K562 (cell line): ENCODE results near the gene VIM. TPM values are rescaled to one million over a fixed set of nuclear protein-coding genes. Genes with fewer than 3 reads are reported as not detected.

Experiments
- BRF1 ChIP-seq: IDR thresholded peaks from 3 replicates; pipeline ENCODE4 v1.6.1; 2011; ENCODE audit warnings: borderline replicate concordance, mild to moderate bottlenecking; ENCODE audit not compliant: insufficient read length; ENCODE audit errors: extremely low read depth
- CTCFL ChIP-seq: IDR thresholded peaks from 2 replicates; pipeline ENCODE4 v1.6.1; 2011; ENCODE audit warnings: borderline replicate concordance, low read depth, mild to moderate bottlenecking, moderate library complexity, low read length; ENCODE audit not compliant: insufficient read depth, poor library complexity, severe bottlenecking
- DMBX1 ChIP-seq: fragments of 250-450 bp; sonication (Bioruptor Pico); IDR thresholded peaks from 2 replicates; pipeline ENCODE4 v1.8.0; 2022; ENCODE audit warnings: inconsistent platforms, mild to moderate bottlenecking, moderate library complexity, borderline replicate concordance
- ESRRA ChIP-seq: fragments of 450-650 bp; IDR thresholded peaks from 2 replicates; pipeline ENCODE4 v1.6.1; 2014; ENCODE audit warnings: low read depth, mild to moderate bottlenecking, moderate library complexity, borderline replicate concordance
- EZH2 ChIP-seq: IDR thresholded peaks from 2 replicates; pipeline ENCODE4 v1.6.1; 2012; ENCODE audit warnings: low read depth, mild to moderate bottlenecking, inconsistent platforms, low read length, borderline replicate concordance
- MAX ChIP-seq: sonication (generic); formaldehyde crosslinking; IDR thresholded peaks from 2 replicates; pipeline ENCODE4 v1.9.0; 2022; ENCODE audit warnings: mild to moderate bottlenecking, missing genetic modification reagents
- MBD2 ChIP-seq: sonication (generic); IDR thresholded peaks from 2 replicates; pipeline ENCODE4 v1.6.1; 2016; ENCODE audit warnings: low read depth, borderline replicate concordance
- MCM2 ChIP-seq: fragments of 450-650 bp; IDR thresholded peaks from 2 replicates; pipeline ENCODE4 v1.6.1; 2017; ENCODE audit warnings: low read depth, mild to moderate bottlenecking
- MECOM ChIP-seq: fragments of 250-450 bp; sonication (Bioruptor Pico); IDR thresholded peaks from 2 replicates; pipeline ENCODE4 v1.8.0; 2022; ENCODE audit warnings: inconsistent platforms
- NCOA4 ChIP-seq: fragments of 450-650 bp; IDR thresholded peaks from 2 replicates; pipeline ENCODE4 v1.6.1; 2018; ENCODE audit warnings: mild to moderate bottlenecking; ENCODE audit not compliant: partially characterized antibody
- NR2C1 ChIP-seq, 2 experiments: fragments of 450-650 bp; IDR thresholded peaks; 2 replicates each; pipeline ENCODE4 v1.6.1; 2017; ENCODE audit warnings: mild to moderate bottlenecking in 2 of 2, antibody characterized with exemption in 1 of 2, inconsistent platforms in 1 of 2, missing compliant biosample characterization in 1 of 2, missing genetic modification characterization in 1 of 2
- RFX7 ChIP-seq: fragments of 250-450 bp; sonication (Bioruptor Pico); IDR thresholded peaks from 2 replicates; pipeline ENCODE4 v1.5.1; 2021; ENCODE audit warnings: mild to moderate bottlenecking
- SRSF1 ChIP-seq: fragments of 200-400 bp; formaldehyde crosslinking; IDR thresholded peaks from 2 replicates; pipeline ENCODE4 v1.6.1; 2017; ENCODE audit warnings: mild to moderate bottlenecking, low read depth, low read length, moderate library complexity
- TEAD2 ChIP-seq: fragments of 450-650 bp; IDR thresholded peaks from 2 replicates; pipeline ENCODE4 v1.6.1; 2016; ENCODE audit warnings: missing genetic modification characterization, control low read depth, missing compliant biosample characterization
- TRIM24 ChIP-seq, 2 experiments: fragments of 450-650 bp; IDR thresholded peaks; 2 replicates each; pipeline ENCODE4 v1.6.1; 2016
- VEZF1 ChIP-seq: fragments of 200-800 bp; sonication (Bioruptor generic); IDR thresholded peaks from 2 replicates; pipeline ENCODE4 v1.6.1; 2017; ENCODE audit warnings: missing genetic modification characterization, missing compliant biosample characterization
- XRCC4 ChIP-seq: IDR thresholded peaks from one replicate; pipeline ENCODE4 v1.6.1; 2011; ENCODE audit not compliant: insufficient read depth, insufficient read length; ENCODE audit errors: extremely low read depth
- ZBTB11 ChIP-seq, 3 experiments: fragments of 200-800 bp in 1 of 3; fragments of 250-450 bp in 1 of 3; fragments of 450-650 bp in 1 of 3; sonication (Bioruptor Pico) in 1 of 3; sonication (Bioruptor generic) in 1 of 3; formaldehyde crosslinking in 1 of 3; IDR thresholded peaks; 2 replicates each; pipeline versions ENCODE4 v1.6.1 to v1.8.0; 2016 to 2022; ENCODE audit warnings: mild to moderate bottlenecking in 2 of 3, missing genetic modification characterization in 2 of 3, missing compliant biosample characterization in 1 of 3, moderate library complexity in 1 of 3
- ZBTB7A ChIP-seq: IDR thresholded peaks from 2 replicates; pipeline ENCODE4 v1.6.1; 2011; ENCODE audit warnings: low read depth, mild to moderate bottlenecking, low read length, moderate library complexity, borderline replicate concordance; ENCODE audit not compliant: control insufficient read depth
- ZNF239 ChIP-seq: fragments of 250-450 bp; sonication (Bioruptor Pico); IDR thresholded peaks from 2 replicates; pipeline ENCODE4 v1.4.0; 2020; ENCODE audit warnings: mild to moderate bottlenecking
- polyA plus RNA-seq, 8 experiments: library from polyadenylated mRNA; depleted of rRNA in 4 of 8; stranded (reverse) in 5 of 8; unstranded in 3 of 8; fragments of >200 nt; fragmentation: Nextera tagmentation in 2 of 8; fragmentation: Illumina TruSeq in 1 of 8; extraction: Ambion mirVana in 2 of 8; extraction: Trizol in 1 of 8; gene quantifications; 2 replicates each; pipeline versions ENCODE4 v1.2.1 to v1.2.3, GENCODE V29; 2011 to 2014; ENCODE audit warnings: inconsistent platforms in 1 of 8, missing spikeins in 1 of 8
- total RNA-seq, 7 experiments: library from RNA; depleted of rRNA in 6 of 7; stranded (reverse); fragments of >200 nt in 6 of 7; fragmentation: Illumina TruSeq in 2 of 7; extraction: Trizol in 2 of 7; gene quantifications; 2 replicates each; pipeline versions ENCODE4 v1.2.1 to v1.2.3, GENCODE V29; 2011 to 2021; ENCODE audit warnings: low replicate concordance in 1 of 7

Gene VIM
- total and polyA plus RNA-seq, 9 of the 15 experiments (the other 6 are each of a cell fraction or from before 2014, with no cell fraction given): 86.0 to 621 (median 383) TPM

- TF ChIP-seq DMBX1 (CRISPR knock-in tag) (no peak), SRSF1 (no peak), MAX (no peak), VEZF1 (peak; percentile 89), EZH2 (no peak), CTCFL (peak; percentile 11), BRF1 (no peak), RFX7 (no peak), MECOM (no peak), TEAD2 (tag) (no peak), TRIM24 (IDR thresholded peaks at IDR 0.05) (no peak), MCM2 (no peak), ZNF239 (CRISPR knock-in tag) (no peak), ESRRA (no peak; the same call in 1 of the 2 replicates), ZBTB11 (CRISPR knock-in tag; IDR thresholded peaks at IDR 0.05) (no peak; a peak in 1 of 6 replicates), NR2C1 (IDR thresholded peaks at IDR 0.05) (no peak), NR2C1 (tag; IDR thresholded peaks at IDR 0.05) (no peak), NCOA4 (no peak), XRCC4 (no peak), MBD2 (0 out of 2 replicates have a peak, but pooled peaks have one; percentile 43), ZBTB7A (peak; percentile 78; the same call in 1 of the 2 replicates)
Measured at GRCh38 chr10:17229967-17230682, 2.1 kb downstream of the VIM start (continued).
